GM12878 (cell line): Measurements from ENCODE around the gene MAP3K5. TPM values are rescaled to one million over a fixed set of nuclear protein-coding genes. Genes with fewer than 3 reads are reported as not detected.
A peak's percentile ranks its signal among the peaks of the same experiment; 100 is the strongest.

Source experiments
- ATAC-seq: fragments of 200-7000 bp; cut with Tn5 transposase; 3 replicates; pipeline ENCODE4 v1.9.1; 2020; ENCODE audit warnings: mild to moderate bottlenecking, moderate library complexity
- BruUV-seq: library from RNA; stranded (reverse); fragments of 400-500 nt; replicated peaks from 2 replicates; lab custom pipeline; 2021; lab: Mats Ljungman, UMichigan
- CTCF ChIA-PET: fragments of 300-600 bp; sonication (Branson Sonifier 250); formaldehyde crosslinking; extraction: SDS; loops from one replicate; lab custom pipeline; 2021; ENCODE audit warnings: inconsistent platforms; lab: Yijun Ruan, JAX
- POLR2A ChIA-PET: fragments of 350-600 bp; formaldehyde crosslinking; extraction: SDS; loops from one replicate; lab custom pipeline; 2021; ENCODE audit warnings: inconsistent platforms; lab: Charles Lee
- RAD21 ChIA-PET: fragments of 300-600 bp; sonication (Branson Sonifier 250); formaldehyde crosslinking; loops from one replicate; lab custom pipeline; 2023; ENCODE audit warnings: antibody characterized with exemption; ENCODE audit not compliant: unreplicated experiment; lab: Charles Lee
- SMC1A ChIA-PET: fragments of 300-600 bp; sonication (Branson Sonifier 250); formaldehyde crosslinking; loops from one replicate; lab custom pipeline; 2023; ENCODE audit not compliant: unreplicated experiment, uncharacterized antibody; lab: Charles Lee
- DNase-seq: peaks from one replicate; pipeline ENCODE4 v3.0.0-alpha.2; 2011; ENCODE audit warnings: low read depth, low spot score
- FAIRE-seq: peaks from 3 replicates; lab custom pipeline; 2011; peaks lifted over from hg19 to GRCh38; lab: Jason Lieb, UNC
- H2AFZ ChIP-seq: 2 replicates; pipeline ENCODE4 v1.6.0; 2011; ENCODE audit warnings: low read depth, low read length, control low read depth; ENCODE audit not compliant: control insufficient read depth
- H3K27ac ChIP-seq: 2 replicates; pipeline ENCODE4 v1.5.1; 2011; ENCODE audit warnings: control low read depth; ENCODE audit not compliant: control insufficient read depth, insufficient read depth
- H3K27me3 ChIP-seq, 2 experiments: replicated peaks in 1 of 2; 2 replicates each; pipeline versions ENCODE4 v1.6.0 to v1.6.1; 2011; ENCODE audit warnings: low read length in 1 of 2; ENCODE audit not compliant: control insufficient read depth in 2 of 2, insufficient read depth in 2 of 2
- H3K36me3 ChIP-seq, 2 experiments: 2 replicates each; pipeline ENCODE4 v1.5.1; 2011; ENCODE audit warnings: low read length in 1 of 2; ENCODE audit not compliant: control insufficient read depth in 2 of 2, insufficient read depth in 2 of 2
- H3K4me1 ChIP-seq: 2 replicates; pipeline ENCODE4 v1.6.1; 2011; ENCODE audit warnings: mild to moderate bottlenecking, low read length, moderate library complexity, mixed read lengths; ENCODE audit not compliant: control insufficient read depth, insufficient read depth
- H3K4me2 ChIP-seq: 2 replicates; pipeline ENCODE4 v1.6.0; 2011; ENCODE audit warnings: control low read depth; ENCODE audit not compliant: control insufficient read depth, insufficient read depth
- H3K4me3 ChIP-seq: fragments of 200-600 bp; sonication (generic); 2 replicates; pipeline ENCODE4 v1.5.1; 2016
- H3K79me2 ChIP-seq: 2 replicates; pipeline ENCODE4 v1.6.0; 2011; ENCODE audit warnings: low read length; ENCODE audit not compliant: control insufficient read depth, insufficient read depth
- H3K9ac ChIP-seq: 2 replicates; pipeline ENCODE4 v1.8.0; 2011; ENCODE audit warnings: low read length, control low read depth, mixed read lengths; ENCODE audit not compliant: control insufficient read depth, insufficient read depth
- H3K9me3 ChIP-seq: replicated peaks from 3 replicates; pipeline ENCODE4 v1.5.1; 2011; ENCODE audit warnings: mild to moderate bottlenecking, low read length; ENCODE audit not compliant: control insufficient read depth, insufficient read depth
- H4K20me1 ChIP-seq: 2 replicates; pipeline ENCODE4 v1.6.0; 2011; ENCODE audit not compliant: control insufficient read depth, insufficient read depth
- BACH1 ChIP-seq: fragments of 450-650 bp; IDR thresholded peaks from 2 replicates; pipeline ENCODE4 v1.6.1; 2017; ENCODE audit warnings: mild to moderate bottlenecking, borderline replicate concordance
- BMI1 ChIP-seq: fragments of 450-650 bp; IDR thresholded peaks from 2 replicates; pipeline ENCODE4 v1.6.1; 2016; ENCODE audit warnings: mild to moderate bottlenecking, moderate library complexity, borderline replicate concordance
- IKZF2 ChIP-seq, 2 experiments: fragments of 450-650 bp; IDR thresholded peaks; 2 replicates each; pipeline ENCODE4 v1.6.1; 2017; ENCODE audit warnings: mild to moderate bottlenecking in 2 of 2, moderate library complexity in 2 of 2
- MTA2 ChIP-seq: fragments of 450-650 bp; IDR thresholded peaks from 2 replicates; pipeline ENCODE4 v1.6.1; 2016; ENCODE audit warnings: low read depth, mild to moderate bottlenecking, moderate library complexity
- NR2F1 ChIP-seq: fragments of 450-650 bp; conservative IDR thresholded peaks from 2 replicates; pipeline ENCODE4 v1.6.1; 2017; ENCODE audit warnings: mild to moderate bottlenecking
- RBBP5 ChIP-seq: fragments of 200-600 bp; sonication (generic); conservative IDR thresholded peaks from 2 replicates; pipeline ENCODE4 v1.6.1; 2016
- RCOR1 ChIP-seq: conservative IDR thresholded peaks from 2 replicates; pipeline ENCODE4 v1.6.1; 2012; ENCODE audit warnings: low read depth, low read length, improper control_type of control experiment
- WGBS: methylation state at CpG from one replicate; pipeline ENCODE4 v1.1.6; 2016; ENCODE audit warnings: low lambda C conversion rate; ENCODE audit not compliant: insufficient replicate concordance, insufficient coverage; ENCODE audit errors: missing lambda C conversion rate; 5-methylcytosine and 5-hydroxymethylcytosine counted together
- in situ Hi-C: fragments of 300-500 bp; cut with MboI; formaldehyde crosslinking; loops from 9 replicates; pipeline ENCODE4 v1.14.3; 2018; ENCODE audit warnings: mixed read lengths
- intact Hi-C: fragments of 100-400 bp; cut with micrococcal nuclease; formaldehyde crosslinking; loops from one replicate; pipeline ENCODE4 v1.14.2; 2022; ENCODE audit not compliant: unreplicated experiment
- polyA plus RNA-seq, 11 experiments: library from polyadenylated mRNA; depleted of rRNA in 4 of 11; unstranded in 6 of 11; stranded (reverse) in 5 of 11; fragments of >200 nt; fragmentation: Nextera tagmentation in 4 of 11; fragmentation: Illumina TruSeq in 1 of 11; extraction: Ambion mirVana in 4 of 11; extraction: Trizol in 1 of 11; gene quantifications; 1 replicate in 1 of 11; 2 replicates in 10 of 11; pipeline versions ENCODE4 v1.2.1 to v1.2.3, GENCODE V29; 2011 to 2016; ENCODE audit warnings: inconsistent platforms in 2 of 11, missing spikeins in 2 of 11, low read depth in 1 of 11
- total RNA-seq, 4 experiments: library from RNA; depleted of rRNA in 3 of 4; stranded (reverse); fragments of >200 nt in 3 of 4; fragmentation: Illumina TruSeq in 1 of 4; extraction: Trizol in 1 of 4; gene quantifications; 2 replicates each; pipeline versions ENCODE4 v1.2.1 to v1.2.3, GENCODE V29; 2013 to 2021
- TF ChIP-seq, protein P1 (sequence below): fragments of 450-650 bp; IDR thresholded peaks from 2 replicates; pipeline ENCODE4 v1.6.1; 2016; ENCODE audit warnings: mild to moderate bottlenecking

MAP3K5 gene
- total and polyA plus RNA-seq, 10 of the 15 experiments (the other 5 are each of a cell fraction or from before 2014, with no cell fraction given) = 5.4 to 34.3 (median 26.4) TPM

DNA sequence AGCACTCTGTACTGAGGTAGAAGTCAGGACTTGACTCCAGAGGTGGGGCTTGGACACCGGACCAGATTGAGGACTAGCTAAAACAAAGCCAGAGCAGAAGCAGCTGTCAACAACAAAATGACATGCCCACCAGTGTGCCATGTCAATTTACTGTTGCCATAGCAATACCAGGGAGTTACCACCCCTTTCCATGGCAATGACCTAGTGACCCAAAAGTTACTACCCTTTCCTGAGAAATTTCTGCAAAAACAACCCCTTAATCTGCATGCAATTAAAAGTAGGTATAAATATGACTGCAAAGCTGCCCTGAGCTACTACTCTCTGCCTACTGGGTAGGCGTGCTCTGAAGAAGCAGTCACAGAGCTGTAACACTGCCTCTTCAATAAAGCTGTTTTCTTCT lies 21.0 kb downstream of the MAP3K5 start:
- H3K9ac ChIP-seq = no peak overlapping the region
- ChIA-PET CTCF (interaction anchor here (0.7 to 3.9 kb wide), 9 partner anchors 9 to 127 kb away, joined by 3 to 26 read pairs (median 5); partner anchors contain the start of gene MAP3K5), SMC1A (interaction anchor here (0.6 to 8.9 kb wide), 13 partner anchors 8 to 787 kb away, joined by 3 to 227 read pairs (median 12); partner anchors contain the start of gene MAP3K5), POLR2A (interaction anchor here (0.6 to 11.8 kb wide), 7 partner anchors 8 to 58 kb away, joined by 3 to 159 read pairs (median 9); partner anchors contain the start of gene MAP3K5), RAD21 (interaction anchor here (0.7 to 12.6 kb wide), 10 partner anchors 8 to 126 kb away, joined by 3 to 270 read pairs (median 3); partner anchors contain the start of gene MAP3K5)
- no peaks in the 10 kb centered on the region; the same call in 2 of the 3 replicates for H3K9me3 ChIP-seq
- H3K4me3 ChIP-seq = no peak overlapping the region
- WGBS = 73% methylated on average over 2 of the region's 2 CpGs
- H3K4me1 ChIP-seq = peaks cover 67% of the 10 kb centered on the region
- BruUV-seq = no TSS peak
- H3K36me3 ChIP-seq = peaks cover 0 to 4% of the 10 kb centered on the region in 2 experiments; a peak in 1 of 4 replicates
- peak overlapping the region; percentile 59 for H3K4me2 ChIP-seq
- peak overlapping the region; percentile 92 for H3K27ac ChIP-seq
- no peak for FAIRE-seq
- intact Hi-C loops (no loop called here), in situ Hi-C loops (no loop called here)
- no peaks in the 10 kb centered on the region for H3K27me3 ChIP-seq
- peak; percentile 5 for ATAC-seq
- H2AFZ ChIP-seq = no peak overlapping the region
- peaks cover 98% of the 10 kb centered on the region for H3K79me2 ChIP-seq
- H4K20me1 ChIP-seq = no peaks in the 10 kb centered on the region
- no peak for DNase-seq
- no peak for TF ChIP-seq RCOR1
- TF ChIP-seq, protein P1, sequence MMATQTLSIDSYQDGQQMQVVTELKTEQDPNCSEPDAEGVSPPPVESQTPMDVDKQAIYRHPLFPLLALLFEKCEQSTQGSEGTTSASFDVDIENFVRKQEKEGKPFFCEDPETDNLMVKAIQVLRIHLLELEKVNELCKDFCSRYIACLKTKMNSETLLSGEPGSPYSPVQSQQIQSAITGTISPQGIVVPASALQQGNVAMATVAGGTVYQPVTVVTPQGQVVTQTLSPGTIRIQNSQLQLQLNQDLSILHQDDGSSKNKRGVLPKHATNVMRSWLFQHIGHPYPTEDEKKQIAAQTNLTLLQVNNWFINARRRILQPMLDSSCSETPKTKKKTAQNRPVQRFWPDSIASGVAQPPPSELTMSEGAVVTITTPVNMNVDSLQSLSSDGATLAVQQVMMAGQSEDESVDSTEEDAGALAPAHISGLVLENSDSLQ = peak; percentile 91
- peak; percentile 65 for TF ChIP-seq BMI1
- 0 out of 2 replicates have a peak, but pooled peaks have one; percentile 27 for TF ChIP-seq BACH1
- no peak for TF ChIP-seq RBBP5
- 0 out of 2 replicates have a peak, but pooled peaks have one; percentile 20 for TF ChIP-seq MTA2
- 0 out of 4 replicates have a peak, but pooled peaks of 1 of the 2 experiments have one; percentile 22 for TF ChIP-seq IKZF2 (IDR thresholded peaks at IDR 0.05)
- TF ChIP-seq NR2F1 = peak; percentile 45; the same call in 1 of the 2 replicates
